HUES48 (cell line): ENCODE data around the gene CENPH.
"Not testable (repeated sequence)": the region's sequence is repeated elsewhere in the genome, so short reads cannot be mapped to it uniquely, and the experiment has no call there.

Experiments
- H3K27ac ChIP-seq: one replicate; pipeline ENCODE4 v1.7.0; 2013; ENCODE audit warnings: low read depth, low read length, inconsistent platforms
- H3K27me3 ChIP-seq: 2 replicates; pipeline ENCODE4 v1.6.1; 2013; ENCODE audit warnings: mild to moderate bottlenecking, low read length; ENCODE audit not compliant: control insufficient read depth, insufficient read depth
- H3K36me3 ChIP-seq: 2 replicates; pipeline ENCODE4 v1.6.1; 2013; ENCODE audit warnings: low read length; ENCODE audit not compliant: control insufficient read depth, insufficient read depth
- H3K4me1 ChIP-seq: 2 replicates; pipeline ENCODE4 v1.6.1; 2013; ENCODE audit warnings: mild to moderate bottlenecking, low read length; ENCODE audit not compliant: control insufficient read depth, insufficient read depth
- H3K4me3 ChIP-seq: 2 replicates; pipeline ENCODE4 v1.5.1; 2013; ENCODE audit warnings: mild to moderate bottlenecking, low read depth, low read length
- H3K9ac ChIP-seq: 2 replicates; pipeline ENCODE4 v1.6.1; 2013; ENCODE audit warnings: mild to moderate bottlenecking, low read depth, low read length, moderate library complexity
- H3K9me3 ChIP-seq: 2 replicates; pipeline ENCODE4 v1.6.1; 2013; ENCODE audit warnings: low read length; ENCODE audit not compliant: control insufficient read depth, insufficient read depth

Gene CENPH

DNA sequence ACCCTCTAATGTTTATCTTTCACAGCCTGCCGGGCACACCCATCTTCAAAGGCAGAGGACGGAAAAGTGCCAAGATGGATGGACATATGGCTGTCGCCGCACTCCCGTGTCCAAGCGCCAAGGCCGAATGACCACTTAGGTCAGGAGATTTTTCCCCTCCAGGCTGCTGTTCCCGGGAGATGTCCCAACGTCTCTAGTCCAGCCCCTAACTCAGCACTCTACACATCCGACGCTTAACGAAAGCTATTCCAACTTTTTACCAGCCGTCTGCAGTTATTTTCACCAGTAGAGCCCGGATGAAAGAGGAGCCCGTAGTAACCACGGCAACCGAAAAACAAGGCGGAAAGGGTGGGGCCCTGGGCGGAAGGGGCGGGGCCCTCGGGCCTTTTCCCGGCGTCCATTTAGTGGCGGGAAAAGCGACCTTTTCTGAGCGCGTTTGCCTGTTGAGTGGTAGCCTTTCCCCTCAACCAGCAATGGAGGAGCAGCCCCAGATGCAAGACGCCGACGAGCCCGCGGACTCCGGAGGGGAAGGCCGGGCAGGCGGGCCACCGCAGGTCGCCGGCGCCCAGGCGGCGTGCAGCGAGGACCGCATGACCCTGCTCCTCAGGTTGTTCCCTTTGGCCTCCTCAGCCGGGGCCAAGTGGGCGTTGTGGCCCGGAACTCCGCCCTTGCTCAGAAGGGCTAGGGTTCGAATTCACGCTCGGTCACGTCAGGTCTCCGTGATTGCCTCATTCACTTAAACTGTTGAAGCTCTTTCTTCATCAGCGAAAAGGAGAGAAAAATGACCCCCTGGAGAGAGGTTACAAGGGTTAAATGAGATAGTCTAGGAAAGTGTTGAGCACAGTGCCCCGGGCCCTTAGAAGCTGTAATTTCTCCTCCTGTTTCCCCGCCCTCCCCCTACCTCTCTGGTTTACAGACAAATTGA lies at the start of gene CENPH:
CENPH (plus strand) TSS at position 422 of the 925 bp plus-strand sequence; CDS start at position 474, 52 bp downstream.
- H3K9me3 ChIP-seq: no peaks in the 10 kb centered on the region
- H3K36me3 ChIP-seq: peaks cover 30% of the 10 kb centered on the region
- H3K27ac ChIP-seq: peak within 1 kb of the TSS; percentile 99
- peak within 1 kb of the TSS; percentile 94 for H3K9ac ChIP-seq
- no peaks in the 10 kb centered on the region for H3K27me3 ChIP-seq
- peak within 1 kb of the TSS; percentile 87 for H3K4me3 ChIP-seq
- H3K4me1 ChIP-seq: no peaks in the 10 kb centered on the region

DNA sequence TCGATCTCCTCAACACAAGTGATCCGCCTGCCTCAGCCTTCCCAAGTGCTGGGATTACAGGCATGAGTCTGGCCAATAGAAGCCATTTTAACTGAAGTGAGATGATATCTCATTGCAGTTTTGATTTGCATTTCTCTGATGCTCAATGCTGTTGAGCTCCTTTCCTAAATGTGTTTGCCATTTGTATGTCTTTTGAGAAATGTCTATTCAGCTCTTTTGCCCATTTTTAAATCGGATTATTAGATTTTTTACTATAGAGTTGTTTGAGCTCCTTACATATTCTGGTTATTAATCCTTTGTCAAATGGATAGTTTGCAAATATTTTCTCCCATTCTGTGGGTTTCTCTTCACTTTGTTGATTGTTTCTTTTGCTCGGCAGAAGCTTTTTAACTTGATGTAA lies 49.1 kb upstream of the CENPH start:
- not testable (repeated sequence) for H3K27me3 ChIP-seq, H3K4me3 ChIP-seq, H3K36me3 ChIP-seq, H3K27ac ChIP-seq, H3K9me3 ChIP-seq, H3K9ac ChIP-seq
- H3K4me1 ChIP-seq: peaks cover 11% of the 10 kb centered on the region

DNA sequence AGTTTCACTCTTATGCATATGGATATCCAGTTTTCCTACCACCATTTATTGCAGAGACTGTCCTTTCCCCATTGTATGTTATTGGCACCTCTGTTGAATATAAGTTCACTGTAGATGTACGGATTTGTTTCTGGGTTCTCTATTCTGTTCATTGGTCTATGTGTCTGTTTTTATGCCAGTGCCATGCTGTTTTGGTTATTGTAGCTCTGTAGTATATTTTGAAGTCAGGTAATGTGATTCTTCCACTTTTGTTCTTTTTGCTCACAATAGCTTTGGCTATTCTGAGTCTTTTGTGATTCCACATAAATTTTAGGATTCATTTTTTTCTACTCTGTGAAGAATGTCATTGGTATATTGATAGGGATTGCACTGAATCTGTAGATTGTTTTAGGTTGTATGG lies 48.6 kb upstream of the CENPH start:
- no peaks in the 10 kb centered on the region for H3K9me3 ChIP-seq
- H3K4me3 ChIP-seq: no peak overlapping the region
- H3K4me1 ChIP-seq: peaks cover 6% of the 10 kb centered on the region
- H3K36me3 ChIP-seq: no peaks in the 10 kb centered on the region
- H3K27me3 ChIP-seq: no peaks in the 10 kb centered on the region
- no peak overlapping the region for H3K9ac ChIP-seq
- no peak overlapping the region for H3K27ac ChIP-seq

- not testable (repeated sequence) for H3K4me3 ChIP-seq, H3K9ac ChIP-seq, H3K27me3 ChIP-seq, H3K4me1 ChIP-seq, H3K36me3 ChIP-seq, H3K9me3 ChIP-seq, H3K27ac ChIP-seq
These were observed 40.8 kb upstream of the CENPH start for GRCh38 chr5:69148576-69148975.

GRCh38 chr5:69148981-69149675 lies 40.3 kb upstream of the CENPH start:
- Histone ChIP-seq H3K9me3 (no peaks in the 10 kb centered on the region), H3K27ac (no peak overlapping the region), H3K36me3 (no peaks in the 10 kb centered on the region), H3K9ac (no peak overlapping the region), H3K4me1 (no peaks in the 10 kb centered on the region), H3K27me3 (no peaks in the 10 kb centered on the region), H3K4me3 (no peak overlapping the region)

DNA sequence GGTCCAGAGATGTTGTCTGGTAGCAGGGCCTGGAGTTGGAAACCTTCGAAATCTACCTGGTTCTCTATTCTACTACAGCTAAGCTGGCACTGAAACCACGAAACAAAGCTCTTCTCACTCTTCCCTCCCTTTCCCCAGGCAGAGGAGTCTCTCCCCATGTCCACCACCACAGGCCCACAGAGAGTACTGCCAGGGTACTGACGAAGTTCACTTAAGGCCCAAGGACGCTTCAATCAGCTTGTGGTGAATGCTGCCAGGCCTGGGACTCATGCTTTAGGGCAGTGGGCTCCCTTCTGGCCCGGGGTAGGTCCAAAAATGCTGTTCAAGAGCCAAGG lies 39.7 kb upstream of the CENPH start:
- Histone ChIP-seq H3K9me3 (no peaks in the 10 kb centered on the region), H3K27ac (no peak overlapping the region), H3K36me3 (no peaks in the 10 kb centered on the region), H3K9ac (no peak overlapping the region), H3K27me3 (no peaks in the 10 kb centered on the region), H3K4me1 (no peaks in the 10 kb centered on the region), H3K4me3 (no peak overlapping the region)

DNA sequence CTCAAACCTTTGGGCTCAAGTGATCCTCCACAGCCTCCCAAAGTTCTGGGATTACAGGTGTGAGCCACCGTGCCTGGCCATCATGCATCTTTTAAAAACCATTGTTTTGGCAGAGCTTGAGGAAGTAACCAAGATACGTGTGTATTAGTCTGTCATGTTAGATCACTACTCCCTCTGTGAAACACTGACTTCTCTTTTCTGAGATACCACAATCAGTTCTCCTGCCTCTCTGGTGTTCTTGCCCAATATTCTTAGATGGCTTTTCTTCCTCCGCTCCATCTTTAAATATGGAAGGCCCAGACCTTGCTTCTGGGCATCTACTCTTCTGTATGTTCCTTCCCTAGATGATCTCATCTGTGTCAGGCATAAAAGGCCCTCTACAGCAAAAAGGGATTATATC lies 36.7 kb upstream of the CENPH start:
- H3K4me1 ChIP-seq: no peaks in the 10 kb centered on the region
- no peak overlapping the region for H3K4me3 ChIP-seq
- no peak overlapping the region for H3K27ac ChIP-seq
- H3K36me3 ChIP-seq: no peaks in the 10 kb centered on the region
- no peaks in the 10 kb centered on the region for H3K9me3 ChIP-seq
- no peaks in the 10 kb centered on the region for H3K27me3 ChIP-seq
- no peak overlapping the region for H3K9ac ChIP-seq

DNA sequence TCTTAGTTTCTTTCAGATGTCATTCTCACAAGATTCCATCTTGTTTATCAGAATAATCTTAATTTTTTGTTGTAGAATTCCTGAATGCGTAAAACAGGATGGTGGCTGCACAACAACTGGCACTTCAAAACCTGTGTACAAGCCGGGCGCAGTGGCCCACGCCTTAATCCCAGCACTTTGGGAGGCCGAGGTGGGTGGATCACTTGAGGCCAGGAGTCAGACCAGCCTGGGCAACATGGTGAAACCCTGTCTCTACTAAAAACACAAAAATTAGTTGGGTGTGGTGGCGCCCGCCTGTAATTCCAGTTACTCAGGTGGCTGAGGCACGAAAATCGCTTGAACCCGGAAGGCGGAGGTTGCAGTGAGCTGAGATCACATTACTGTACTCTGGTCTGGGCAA lies 32.9 kb upstream of the CENPH start:
- Histone ChIP-seq H3K4me1 (no peaks in the 10 kb centered on the region), H3K9ac (no peak overlapping the region), H3K27me3 (no peaks in the 10 kb centered on the region), H3K9me3 (no peaks in the 10 kb centered on the region), H3K4me3 (no peak overlapping the region), H3K27ac (no peak overlapping the region), H3K36me3 (no peaks in the 10 kb centered on the region)

- Histone ChIP-seq H3K36me3 (no peaks in the 10 kb centered on the region), H3K27me3 (no peaks in the 10 kb centered on the region), H3K4me3 (no peak overlapping the region), H3K9ac (no peak overlapping the region), H3K4me1 (no peaks in the 10 kb centered on the region), H3K9me3 (no peaks in the 10 kb centered on the region), H3K27ac (no peak overlapping the region)
These were observed 31.3 kb upstream of the CENPH start for GRCh38 chr5:69158039-69158438.

- Histone ChIP-seq H3K27ac (no peak overlapping the region), H3K27me3 (no peaks in the 10 kb centered on the region), H3K9ac (no peak overlapping the region), H3K4me3 (no peak overlapping the region), H3K36me3 (no peaks in the 10 kb centered on the region), H3K9me3 (no peaks in the 10 kb centered on the region), H3K4me1 (no peaks in the 10 kb centered on the region)
These were observed 28.7 kb upstream of the CENPH start for GRCh38 chr5:69160651-69161050.
